ENCODE measurements around the gene LIG1. TPM values are rescaled to one million over a fixed set of nuclear protein-coding genes. Genes with fewer than 3 reads are reported as not detected.

Gene LIG1
- total RNA-seq, 4 donors from 2014 or later: 6.1 to 21.9 (median 6.7) TPM

DNA sequence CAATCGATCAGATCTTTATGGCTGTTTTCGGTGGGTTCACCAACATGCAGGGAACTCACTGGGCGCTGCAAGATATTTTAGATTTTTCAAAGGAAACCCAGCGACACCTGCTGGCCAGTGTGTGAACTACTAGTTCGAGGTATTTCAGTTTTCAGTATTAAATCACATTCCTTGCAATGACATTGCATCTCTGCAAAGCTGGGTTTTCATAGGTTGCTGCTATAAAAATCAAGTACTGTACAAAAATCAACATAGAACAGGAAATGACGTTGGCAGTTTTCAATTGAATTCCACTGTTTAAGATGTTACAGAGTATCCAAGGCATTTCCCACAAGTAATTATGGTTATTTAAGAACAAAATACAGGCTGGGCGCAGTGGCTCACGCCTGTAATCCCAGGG is 17.6 kb downstream of the LIG1 start:
- 24 to 25% methylated on average over 8 of the region's 8 CpGs for WGBS, 2 donors
- DNase-seq (ENCODE audit: low spot score in 2 of 2): peak; percentile 54 to 74
- Histone ChIP-seq H3K4me1 (no peaks in the 10 kb centered on the region), H3K4me3 (no peak overlapping the region), H3K36me3 (peaks cover 0 to 66% (median under 1%) of the 10 kb centered on the region in 3 donors), H3K9me3 (no peaks in the 10 kb centered on the region), H3K27ac (no peak overlapping the region), H3K27me3 (no peaks in the 10 kb centered on the region)
- TF ChIP-seq CTCF (IDR thresholded peaks at IDR 0.05): peak; percentile 76 to 89 (median 85)
- no peak for TF ChIP-seq POLR2A (IDR thresholded peaks at IDR 0.05)

- no peak overlapping the region for H3K27ac ChIP-seq
- no peak for DNase-seq (ENCODE audit: low spot score in 2 of 2)
- 77 to 82% methylated on average over 6 of the region's 6 CpGs for WGBS, 2 donors
These were observed 20.7 kb downstream of the LIG1 start for GRCh38 chr19:48149430-48149829.

GRCh38 chr19:48148576-48148975 is 21.6 kb downstream of the LIG1 start:
- TF ChIP-seq POLR2A (IDR thresholded peaks at IDR 0.05) (no peak), CTCF (IDR thresholded peaks at IDR 0.05) (no peak), EP300 (IDR thresholded peaks at IDR 0.05) (no peak)
- H3K27me3 ChIP-seq: no peaks in the 10 kb centered on the region
- H3K4me3 ChIP-seq: no peak overlapping the region
- no peak overlapping the region for H3K27ac ChIP-seq
- no peaks in the 10 kb centered on the region for H3K9me3 ChIP-seq
- WGBS, 2 donors: 87 to 89% methylated on average over 9 of the region's 9 CpGs
- DNase-seq (ENCODE audit: low spot score in 2 of 2): no peak
- no peaks in the 10 kb centered on the region for H3K4me1 ChIP-seq
- H3K36me3 ChIP-seq: peaks cover 0 to 80% (median 5%) of the 10 kb centered on the region in 3 donors

More at GRCh38 chr19:48149430-48149829, 20.7 kb downstream of the LIG1 start:
- no peaks in the 10 kb centered on the region for H3K27me3 ChIP-seq
- H3K4me3 ChIP-seq: no peak overlapping the region
- TF ChIP-seq EP300 (IDR thresholded peaks at IDR 0.05) (no peak), POLR2A (IDR thresholded peaks at IDR 0.05) (no peak), CTCF (IDR thresholded peaks at IDR 0.05) (no peak)
- H3K36me3 ChIP-seq: peaks cover 0 to 71% (median 5%) of the 10 kb centered on the region in 3 donors
- H3K9me3 ChIP-seq: no peaks in the 10 kb centered on the region
- H3K4me1 ChIP-seq: no peaks in the 10 kb centered on the region

DNA sequence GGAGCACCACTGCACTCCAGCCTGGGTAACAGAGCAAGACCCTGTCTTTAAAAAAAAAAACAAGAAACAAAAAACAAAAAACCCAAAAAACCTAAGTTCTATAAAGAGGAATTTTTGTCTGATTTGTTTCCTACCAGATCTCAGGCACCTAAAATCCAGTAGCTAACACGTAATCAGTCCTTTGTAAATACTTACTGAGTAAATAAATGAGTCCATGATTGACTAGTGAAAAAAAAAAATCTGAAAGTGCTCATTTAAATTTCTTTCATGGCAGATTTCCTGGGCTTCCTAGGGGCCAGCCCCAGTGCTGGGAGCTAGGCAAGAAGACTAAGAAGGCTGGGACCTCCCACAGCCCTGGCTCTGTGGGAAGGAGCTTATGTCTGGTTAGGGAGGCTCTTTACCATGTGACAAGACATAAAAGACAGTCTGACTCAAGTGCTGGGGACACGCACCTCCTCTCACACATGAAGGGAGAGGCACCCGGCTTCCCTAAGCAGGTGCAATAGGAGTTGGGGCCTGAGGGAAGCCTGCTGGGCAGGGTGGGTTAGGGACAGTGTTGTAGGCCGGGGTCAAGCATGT is 22.5 kb downstream of the LIG1 start:
- Histone ChIP-seq H3K9me3 (no peaks in the 10 kb centered on the region), H3K27ac (no peak overlapping the region), H3K4me1 (no peaks in the 10 kb centered on the region), H3K27me3 (no peaks in the 10 kb centered on the region), H3K36me3 (peaks cover 0 to 88% (median 5%) of the 10 kb centered on the region in 3 donors), H3K4me3 (no peak overlapping the region)
- DNase-seq (ENCODE audit: low spot score in 2 of 2): no peak
- TF ChIP-seq EP300 (IDR thresholded peaks at IDR 0.05): no peak
- TF ChIP-seq POLR2A (IDR thresholded peaks at IDR 0.05): no peak
- TF ChIP-seq CTCF (IDR thresholded peaks at IDR 0.05): no peak
- WGBS, 2 donors: 79 to 93% methylated on average over 4 of the region's 4 CpGs

- WGBS, 2 donors: 72 to 79% methylated on average over 5 to 6 of the region's 6 CpGs
- DNase-seq (ENCODE audit: low spot score in 2 of 2): no peak
- Histone ChIP-seq H3K4me3 (no peak overlapping the region), H3K9me3 (no peaks in the 10 kb centered on the region), H3K27ac (no peak overlapping the region), H3K4me1 (no peaks in the 10 kb centered on the region), H3K36me3 (peaks cover 0 to 68% (median 0%) of the 10 kb centered on the region in 3 donors), H3K27me3 (no peaks in the 10 kb centered on the region)
- TF ChIP-seq EP300 (IDR thresholded peaks at IDR 0.05) (no peak), POLR2A (IDR thresholded peaks at IDR 0.05) (no peak), CTCF (IDR thresholded peaks at IDR 0.05) (no peak)
These were observed 31.1 kb downstream of the LIG1 start for GRCh38 chr19:48139053-48139452.
